ENCODE data around the gene DPYSL4. TPM values are rescaled to one million over a fixed set of nuclear protein-coding genes. Genes with fewer than 3 reads are reported as not detected.
"Not testable (repeated sequence)": the region's sequence is repeated elsewhere in the genome, so short reads cannot be mapped to it uniquely, and the experiment has no call there.

Gene DPYSL4
- total RNA-seq, 2 donors from 2014 or later = 0.27 to 0.44 TPM

DNA sequence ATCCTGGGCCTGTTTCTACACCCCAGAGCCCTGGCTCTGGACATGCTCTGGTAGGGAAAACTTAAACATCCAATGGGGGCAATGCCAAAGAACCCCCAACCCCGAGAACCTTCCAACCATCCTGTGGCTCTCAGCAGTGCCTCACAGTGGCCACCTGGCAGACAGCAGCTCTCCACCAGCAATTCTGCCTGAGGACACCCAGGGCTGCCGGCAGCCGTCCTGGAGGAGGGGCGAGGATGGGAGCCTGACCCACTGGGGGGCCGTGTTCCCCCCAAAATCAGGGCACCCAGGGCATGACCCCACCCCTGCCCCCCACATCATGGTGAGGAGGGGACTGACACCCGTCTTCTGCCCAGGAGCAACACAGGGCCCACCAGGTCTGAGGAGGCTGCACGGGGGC is 32.7 kb downstream of the DPYSL4 start:
- intact Hi-C loops (cut with DNase I) = no loop called here
- H3K4me3 ChIP-seq = no peak overlapping the region
- no peaks in the 10 kb centered on the region for H3K36me3 ChIP-seq
- DNase-seq = no peak
- H3K9ac ChIP-seq (ENCODE audit: low read depth in 2 of 2, low read length in 2 of 2) = no peak overlapping the region
- H3K9me3 ChIP-seq = no peaks in the 10 kb centered on the region
- TF ChIP-seq, protein P1, sequence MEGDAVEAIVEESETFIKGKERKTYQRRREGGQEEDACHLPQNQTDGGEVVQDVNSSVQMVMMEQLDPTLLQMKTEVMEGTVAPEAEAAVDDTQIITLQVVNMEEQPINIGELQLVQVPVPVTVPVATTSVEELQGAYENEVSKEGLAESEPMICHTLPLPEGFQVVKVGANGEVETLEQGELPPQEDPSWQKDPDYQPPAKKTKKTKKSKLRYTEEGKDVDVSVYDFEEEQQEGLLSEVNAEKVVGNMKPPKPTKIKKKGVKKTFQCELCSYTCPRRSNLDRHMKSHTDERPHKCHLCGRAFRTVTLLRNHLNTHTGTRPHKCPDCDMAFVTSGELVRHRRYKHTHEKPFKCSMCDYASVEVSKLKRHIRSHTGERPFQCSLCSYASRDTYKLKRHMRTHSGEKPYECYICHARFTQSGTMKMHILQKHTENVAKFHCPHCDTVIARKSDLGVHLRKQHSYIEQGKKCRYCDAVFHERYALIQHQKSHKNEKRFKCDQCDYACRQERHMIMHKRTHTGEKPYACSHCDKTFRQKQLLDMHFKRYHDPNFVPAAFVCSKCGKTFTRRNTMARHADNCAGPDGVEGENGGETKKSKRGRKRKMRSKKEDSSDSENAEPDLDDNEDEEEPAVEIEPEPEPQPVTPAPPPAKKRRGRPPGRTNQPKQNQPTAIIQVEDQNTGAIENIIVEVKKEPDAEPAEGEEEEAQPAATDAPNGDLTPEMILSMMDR (IDR thresholded peaks at IDR 0.05) = no peak
- H3K27me3 ChIP-seq = no peaks in the 10 kb centered on the region
- H3K27ac ChIP-seq = no peak overlapping the region
- H3K4me1 ChIP-seq = no peaks in the 10 kb centered on the region

DNA sequence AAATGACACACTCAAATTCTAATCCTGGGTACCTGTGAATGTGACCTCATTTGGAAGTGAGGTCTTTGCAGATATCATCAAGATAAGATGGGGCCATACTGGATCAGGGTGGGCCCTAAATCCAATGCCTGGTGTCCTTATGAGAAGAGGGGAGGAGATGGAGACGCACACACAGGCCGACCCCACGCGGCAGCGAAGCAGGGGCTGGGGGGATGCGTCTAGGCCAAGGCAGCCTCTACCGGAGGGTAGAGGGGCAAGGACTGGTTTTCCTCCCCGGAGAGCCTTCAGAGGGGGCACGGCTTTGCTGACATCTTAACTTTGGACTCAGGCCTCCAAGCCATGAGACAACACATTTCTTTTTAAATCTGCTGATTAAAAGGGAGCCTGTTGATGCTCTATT is 33.3 kb downstream of the DPYSL4 start:
- H3K4me1 ChIP-seq = no peaks in the 10 kb centered on the region
- no peak overlapping the region for H3K4me3 ChIP-seq
- no peaks in the 10 kb centered on the region for H3K27me3 ChIP-seq
- H3K9ac ChIP-seq (ENCODE audit: low read depth in 2 of 2, low read length in 2 of 2) = no peak overlapping the region
- no peak overlapping the region for H3K27ac ChIP-seq
- H3K9me3 ChIP-seq = no peaks in the 10 kb centered on the region
- intact Hi-C loops (cut with DNase I) = loop anchor here (10.0 kb wide), 1 partner anchor 425 kb away; no protein-coding TSS in a partner anchor
- DNase-seq = no peak
- TF ChIP-seq, protein P1 (IDR thresholded peaks at IDR 0.05) = no peak
- no peaks in the 10 kb centered on the region for H3K36me3 ChIP-seq

- not testable (repeated sequence) for H3K4me3 ChIP-seq; H3K9me3 ChIP-seq; H3K9ac ChIP-seq (ENCODE audit: low read depth in 2 of 2, low read length in 2 of 2); H3K27me3 ChIP-seq; H3K36me3 ChIP-seq; H3K4me1 ChIP-seq; DNase-seq; H3K27ac ChIP-seq
- intact Hi-C loops (cut with DNase I) = loop anchor here (10.0 kb wide), 1 partner anchor 424 kb away; no protein-coding TSS in a partner anchor
Measured at GRCh38 chr10:132220996-132221395, 34.2 kb downstream of the DPYSL4 start.

GRCh38 chr10:132222726-132223125 is 36.0 kb downstream of the DPYSL4 start:
- TF ChIP-seq, protein P1 (IDR thresholded peaks at IDR 0.05) = no peak
- no peak for DNase-seq
- H3K4me1 ChIP-seq = no peaks in the 10 kb centered on the region

DNA sequence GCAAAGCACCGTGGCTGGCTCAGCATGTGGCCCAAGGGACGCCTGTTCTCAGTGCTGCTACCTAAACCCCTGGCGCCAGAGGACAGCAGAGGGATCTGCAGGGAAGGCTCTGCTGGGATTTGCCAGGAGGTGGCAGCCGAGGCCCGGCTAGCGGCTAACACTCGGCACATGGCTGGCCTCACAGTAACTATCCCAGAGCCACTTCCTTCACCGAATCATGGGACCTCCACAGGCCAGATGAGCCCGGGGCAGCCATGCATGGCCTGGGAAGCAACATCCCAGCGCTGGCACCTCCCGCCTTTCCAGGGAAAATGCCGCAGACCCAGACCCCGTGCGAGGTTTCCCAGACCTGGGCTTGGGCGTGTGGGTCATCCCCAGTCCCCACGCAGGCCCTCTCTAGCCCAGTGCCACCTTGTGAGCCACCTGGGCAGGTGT is 36.4 kb downstream of the DPYSL4 start:
- no peak overlapping the region for H3K27ac ChIP-seq
- no peaks in the 10 kb centered on the region for H3K4me1 ChIP-seq
- H3K9me3 ChIP-seq = no peaks in the 10 kb centered on the region
- peak overlapping the region in 1 of 2 donors; percentile 24 for H3K9ac ChIP-seq (ENCODE audit: low read depth in 2 of 2, low read length in 2 of 2)
- H3K36me3 ChIP-seq = no peaks in the 10 kb centered on the region
- TF ChIP-seq, protein P1 (IDR thresholded peaks at IDR 0.05) = peak; percentile 86
- peak; percentile 80 for DNase-seq
- intact Hi-C loops (cut with DNase I) = loop anchor here (2.0 to 10.0 kb wide), 2 partner anchors 232 to 422 kb away; no protein-coding TSS in a partner anchor
- H3K27me3 ChIP-seq = no peaks in the 10 kb centered on the region
- H3K4me3 ChIP-seq = no peak overlapping the region

More at GRCh38 chr10:132222726-132223125, 36.0 kb downstream of the DPYSL4 start:
- Histone ChIP-seq H3K36me3 (no peaks in the 10 kb centered on the region), H3K9ac (ENCODE audit: low read depth in 2 of 2, low read length in 2 of 2) (no peak overlapping the region), H3K4me3 (no peak overlapping the region), H3K27ac (no peak overlapping the region), H3K27me3 (no peaks in the 10 kb centered on the region), H3K9me3 (no peaks in the 10 kb centered on the region)
- intact Hi-C loops (cut with DNase I) = loop anchor here (2.0 to 10.0 kb wide), 2 partner anchors 232 to 422 kb away; no protein-coding TSS in a partner anchor

GRCh38 chr10:132223611-132224342 is 37.0 kb downstream of the DPYSL4 start:
- no peaks in the 10 kb centered on the region for H3K4me1 ChIP-seq
- peak overlapping the region in 1 of 2 donors; percentile 24 for H3K9ac ChIP-seq (ENCODE audit: low read depth in 2 of 2, low read length in 2 of 2)
- no peaks in the 10 kb centered on the region for H3K36me3 ChIP-seq
- intact Hi-C loops (cut with DNase I) = loop anchor here (2.0 to 10.0 kb wide), 3 partner anchors 129 to 421 kb away; no protein-coding TSS in a partner anchor
- TF ChIP-seq, protein P1 (IDR thresholded peaks at IDR 0.05) = no peak
- no peaks in the 10 kb centered on the region for H3K27me3 ChIP-seq
- no peak overlapping the region for H3K4me3 ChIP-seq
- no peak for DNase-seq
- H3K9me3 ChIP-seq = no peaks in the 10 kb centered on the region
- no peak overlapping the region for H3K27ac ChIP-seq

Data from colonic mucosa (tissue), 4 donors.